Esophagus squamous epithelium (tissue), 5 donors: ENCODE data around the gene C12orf57. TPM values are rescaled to one million over a fixed set of nuclear protein-coding genes. Genes with fewer than 3 reads are reported as not detected.

ENCODE experiments used
- DNase-seq: peaks from one replicate; lab custom pipeline; 2025; lab: John Stamatoyannopoulos, UW
- H3K27ac ChIP-seq, 4 donors: fragments of 200-600 bp; sonication (generic); one replicate each; pipeline ENCODE4 v1.5.1; 2016 to 2019; ENCODE audit warnings: mild to moderate bottlenecking in 1 of 4
- H3K27me3 ChIP-seq, 4 donors: fragments of 200-600 bp; sonication (generic); 1 replicate in 3 of 4; 2 replicates in 1 of 4; pipeline versions ENCODE4 v1.5.1 to v1.6.0; 2017 to 2021; ENCODE audit warnings: antibody characterized with exemption in 1 of 4
- H3K36me3 ChIP-seq, 3 donors: fragments of 200-600 bp; sonication (generic); one replicate each; pipeline ENCODE4 v1.5.1; 2016 to 2019
- H3K4me1 ChIP-seq, 3 donors: fragments of 200-600 bp; sonication (generic); one replicate each; pipeline ENCODE4 v1.5.1; 2017 to 2019
- H3K4me3 ChIP-seq, 4 donors: fragments of 200-600 bp; sonication (generic); 1 replicate in 3 of 4; 2 replicates in 1 of 4; pipeline ENCODE4 v1.5.1; 2016 to 2019; ENCODE audit warnings: mild to moderate bottlenecking in 2 of 4, moderate library complexity in 1 of 4
- H3K9me3 ChIP-seq, 3 donors: fragments of 200-600 bp; sonication (generic); one replicate each; pipeline ENCODE4 v1.5.1; 2016 to 2019
- CTCF ChIP-seq, 6 experiments: fragments of 450-650 bp in 4 of 6; fragments of 200-600 bp in 2 of 6; sonication (generic) in 2 of 6; IDR thresholded peaks; one replicate each; pipeline ENCODE4 v1.5.1; 2016 to 2019; ENCODE audit warnings: antibody characterized with exemption in 6 of 6, mild to moderate bottlenecking in 4 of 6, moderate library complexity in 4 of 6
- POLR2A ChIP-seq, 4 donors: fragments of 450-650 bp; IDR thresholded peaks; one replicate each; pipeline ENCODE4 v1.6.1; 2017; ENCODE audit warnings: antibody characterized with exemption in 4 of 4, mild to moderate bottlenecking in 4 of 4, moderate library complexity in 3 of 4
- WGBS, 2 donors: methylation state at CpG; one replicate each; pipeline ENCODE4 v1.1.5; 2018; 5-methylcytosine and 5-hydroxymethylcytosine counted together
- intact Hi-C: fragments of 100-400 bp; cut with DNase I; formaldehyde crosslinking; loops from one replicate; pipeline ENCODE4 v1.15.0; 2022
- total RNA-seq, 4 donors: library from RNA; depleted of rRNA; stranded (reverse); fragments of >200 nt; gene quantifications; one replicate each; pipeline ENCODE4 v1.1.0, GENCODE V29; 2016
- donor health status: DM: yes; HTN: yes; CAD: no.

The C12orf57 gene
- total RNA-seq, 4 donors from 2014 or later: 110 to 377 (median 156) TPM

DNA sequence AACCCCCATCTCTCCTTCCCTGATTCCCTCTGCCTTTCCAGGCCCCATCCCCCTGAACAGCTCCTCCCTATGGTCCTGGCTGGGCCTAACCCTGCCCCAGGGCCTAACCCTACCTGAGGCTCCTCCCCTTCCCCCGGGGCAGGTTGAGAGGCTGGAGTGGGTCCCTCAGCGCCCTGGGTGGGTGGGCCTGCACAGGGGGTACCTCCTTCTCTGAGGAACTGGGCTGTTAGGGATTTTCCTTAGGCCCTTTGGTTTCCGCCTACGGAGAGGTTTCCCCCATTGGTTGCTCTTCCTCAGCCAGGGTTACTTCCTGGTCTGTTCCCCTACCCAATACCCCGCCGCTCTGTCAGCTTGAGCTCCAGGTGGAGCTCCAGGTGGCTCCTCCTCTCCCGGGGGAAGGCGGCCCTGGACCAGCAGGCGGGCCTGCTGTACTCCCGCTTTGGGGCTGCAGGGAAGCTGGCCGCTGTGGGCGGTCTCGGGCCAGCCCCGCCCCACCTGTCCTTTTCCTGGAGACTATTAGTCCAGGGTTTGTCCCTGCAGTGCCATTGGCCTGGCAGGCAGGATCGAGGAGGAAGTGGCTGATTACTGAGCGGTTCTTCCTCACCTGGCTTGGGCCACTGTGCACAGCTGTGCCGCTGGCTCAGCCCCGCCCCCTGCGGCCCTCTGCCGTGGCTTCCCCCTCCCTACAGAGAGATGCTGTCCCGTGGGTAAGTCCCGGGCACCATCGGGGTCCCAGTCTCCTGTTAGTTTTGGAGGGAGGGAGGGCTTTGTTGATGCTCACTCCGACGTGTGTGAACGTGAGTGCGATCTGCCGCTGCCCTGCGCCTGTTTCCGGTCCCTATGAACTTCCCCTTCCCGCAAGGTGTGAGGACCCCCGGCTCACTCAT is 2.5 kb downstream of the C12orf57 start:
- Histone ChIP-seq H3K27ac (peak overlapping the region; percentile 91 to 98 (median 97)), H3K27me3 (no peaks in the 10 kb centered on the region), H3K36me3 (peaks cover 5 to 22% (median 5%) of the 10 kb centered on the region in 3 donors), H3K4me1 (peaks cover 25 to 86% (median 39%) of the 10 kb centered on the region in 3 donors), H3K4me3 (peak overlapping the region; percentile 35 to 67 (median 53)), H3K9me3 (no peaks in the 10 kb centered on the region)
- no peak for DNase-seq
- intact Hi-C loops: no loop called here
- 15 to 46% methylated on average over 15 to 20 of the region's 32 CpGs for WGBS, 2 donors
- TF ChIP-seq POLR2A (IDR thresholded peaks at IDR 0.05) (peak in 3 of 4 donors; percentile 64 to 75 (median 74)), CTCF (IDR thresholded peaks at IDR 0.05) (peak in 4 of 6 experiments; percentile 20 to 51 (median 36))

GRCh38 chr12:6946920-6947374 is 3.1 kb downstream of the C12orf57 start:
- intact Hi-C loops: no loop called here
- H3K4me1 ChIP-seq: peaks cover 25 to 80% (median 39%) of the 10 kb centered on the region in 3 donors

GRCh38 chr12:6947615-6948014 is 3.8 kb downstream of the C12orf57 start:
- no peak for TF ChIP-seq CTCF (IDR thresholded peaks at IDR 0.05)
- TF ChIP-seq POLR2A (IDR thresholded peaks at IDR 0.05): no peak
- Histone ChIP-seq H3K36me3 (peaks cover 0 to 14% (median 0%) of the 10 kb centered on the region in 3 donors), H3K4me3 (no peak overlapping the region), H3K9me3 (no peaks in the 10 kb centered on the region), H3K27me3 (no peaks in the 10 kb centered on the region), H3K4me1 (peaks cover 25 to 74% (median 37%) of the 10 kb centered on the region in 3 donors), H3K27ac (no peak overlapping the region)
- no peak for DNase-seq
- WGBS, 2 donors: 80 to 82% methylated on average over 8 of the region's 8 CpGs
- intact Hi-C loops: no loop called here

More at GRCh38 chr12:6946920-6947374, 3.1 kb downstream of the C12orf57 start:
- H3K27ac ChIP-seq: peak overlapping the region; percentile 91 to 98 (median 97)
- H3K36me3 ChIP-seq: peaks cover 0 to 15% (median 0%) of the 10 kb centered on the region in 3 donors
- H3K27me3 ChIP-seq: no peaks in the 10 kb centered on the region
- peak overlapping the region; percentile 35 to 67 (median 53) for H3K4me3 ChIP-seq
- DNase-seq: no peak
- WGBS, 2 donors: 39 to 47% methylated on average over 8 of the region's 8 CpGs
- H3K9me3 ChIP-seq: no peaks in the 10 kb centered on the region
- TF ChIP-seq CTCF (IDR thresholded peaks at IDR 0.05): no peak
- TF ChIP-seq POLR2A (IDR thresholded peaks at IDR 0.05): no peak

DNA sequence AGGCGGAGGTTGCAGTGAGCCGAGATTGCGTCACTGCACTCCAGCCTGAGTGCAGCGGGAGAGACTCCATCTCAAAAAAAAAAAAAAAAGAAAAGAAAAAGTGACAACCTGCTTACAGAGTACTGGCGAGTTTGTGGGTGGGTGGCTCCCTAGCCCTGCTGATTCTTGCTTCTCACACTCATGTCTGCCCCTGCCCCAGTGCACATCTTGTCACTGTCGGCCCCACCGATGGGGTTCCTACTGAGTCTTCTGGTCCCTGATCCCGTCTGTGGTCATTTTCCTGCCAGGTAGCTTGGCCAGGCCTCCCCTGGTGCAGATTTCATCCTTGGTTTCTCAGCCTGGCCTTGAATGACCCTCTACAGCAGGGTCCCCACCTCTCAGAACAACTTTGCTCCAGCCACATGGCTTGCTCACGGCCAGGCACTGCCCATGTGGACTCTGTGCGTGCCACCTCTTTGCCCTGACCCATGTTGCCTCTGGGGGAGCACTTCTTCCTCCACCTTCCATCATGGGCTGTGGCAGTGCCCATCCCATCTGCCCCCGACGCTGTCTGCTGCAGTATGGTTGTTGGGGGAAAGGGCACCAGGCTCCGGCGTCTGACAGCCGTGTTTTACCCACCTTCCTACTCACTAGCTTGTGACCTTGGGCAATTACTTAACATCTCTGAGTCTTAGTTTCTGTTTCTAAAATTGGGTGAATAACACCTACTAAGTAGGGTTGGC is 5.2 kb downstream of the C12orf57 start:
- Histone ChIP-seq H3K9me3 (no peaks in the 10 kb centered on the region), H3K4me3 (peak overlapping the region in 1 of 4 donors; percentile 29), H3K27me3 (no peaks in the 10 kb centered on the region), H3K4me1 (peaks cover 15 to 66% (median 30%) of the 10 kb centered on the region in 3 donors), H3K27ac (peak overlapping the region in 3 of 4 donors; percentile 51 to 76 (median 62)), H3K36me3 (peaks cover 0 to 14% (median 0%) of the 10 kb centered on the region in 3 donors)
- intact Hi-C loops: no loop called here
- no peak for TF ChIP-seq CTCF (IDR thresholded peaks at IDR 0.05)
- no peak for TF ChIP-seq POLR2A (IDR thresholded peaks at IDR 0.05)
- DNase-seq: no peak
- WGBS, 2 donors: 65 to 77% methylated on average over 15 of the region's 15 CpGs
